CD14-positive monocyte (primary cell): ENCODE data around the gene NEMP2. TPM values are rescaled to one million over a fixed set of nuclear protein-coding genes. Genes with fewer than 3 reads are reported as not detected.

Source experiments
- DNase-seq, 3 donors: peaks; one replicate each; pipeline ENCODE4 v3.0.0-alpha.2; 2011 to 2022
- H2AFZ ChIP-seq: 2 replicates; pipeline ENCODE4 v1.6.0; 2012; ENCODE audit warnings: mild to moderate bottlenecking, low read depth, low read length, inconsistent platforms; ENCODE audit not compliant: insufficient read depth, poor library complexity, severe bottlenecking
- H3K27ac ChIP-seq, 2 donors: 1 replicate in 1 of 2; 2 replicates in 1 of 2; pipeline ENCODE4 v1.5.1; 2012 to 2013; ENCODE audit warnings: low read length in 2 of 2, control low read depth in 1 of 2, inconsistent platforms in 1 of 2, low read depth in 1 of 2, mild to moderate bottlenecking in 1 of 2
- H3K27me3 ChIP-seq, 2 donors: one replicate each; pipeline versions ENCODE4 v1.6.0 to v1.6.1; 2011 to 2013; ENCODE audit warnings: low read length in 2 of 2; ENCODE audit not compliant: control insufficient read depth in 2 of 2, insufficient read depth in 2 of 2
- H3K36me3 ChIP-seq, 2 donors: replicated peaks in 1 of 2; 1 replicate in 1 of 2; 2 replicates in 1 of 2; pipeline versions ENCODE4 v1.5.1 to v1.6.1; 2012 to 2013; ENCODE audit warnings: low read length in 2 of 2, control low read depth in 1 of 2, inconsistent platforms in 1 of 2, mild to moderate bottlenecking in 1 of 2; ENCODE audit not compliant: insufficient read depth in 2 of 2, control insufficient read depth in 1 of 2
- H3K4me1 ChIP-seq, 2 donors: 1 replicate in 1 of 2; 2 replicates in 1 of 2; pipeline versions ENCODE4 v1.5.1 to v1.6.1; 2012 to 2013; ENCODE audit warnings: low read length in 2 of 2, control low read depth in 1 of 2, inconsistent platforms in 1 of 2, mild to moderate bottlenecking in 1 of 2, moderate library complexity in 1 of 2; ENCODE audit not compliant: insufficient read depth in 2 of 2, control insufficient read depth in 1 of 2
- H3K4me2 ChIP-seq: replicated peaks from 2 replicates; pipeline ENCODE3; 2012; ENCODE audit warnings: low read length, moderate library complexity, mild to moderate bottlenecking; ENCODE audit not compliant: poor library complexity, severe bottlenecking; ENCODE audit errors: extremely low read depth
- H3K4me3 ChIP-seq, 3 experiments: fragments of 200-600 bp in 1 of 3; sonication (generic) in 1 of 3; replicated peaks in 1 of 3; 1 replicate in 2 of 3; 2 replicates in 1 of 3; pipeline ENCODE4 v1.5.1; 2011 to 2013; ENCODE audit warnings: low read length in 3 of 3, mild to moderate bottlenecking in 3 of 3, control low read depth in 2 of 3, low read depth in 2 of 3, inconsistent platforms in 1 of 3, moderate library complexity in 1 of 3
- H3K79me2 ChIP-seq: 2 replicates; pipeline ENCODE4 v1.6.0; 2012; ENCODE audit warnings: mild to moderate bottlenecking, control low read depth, inconsistent platforms, low read length, moderate library complexity; ENCODE audit not compliant: insufficient read depth
- H3K9ac ChIP-seq: 2 replicates; pipeline ENCODE4 v1.6.0; 2017; ENCODE audit warnings: low read length, mild to moderate bottlenecking; ENCODE audit not compliant: insufficient read depth, poor library complexity, severe bottlenecking
- H3K9me3 ChIP-seq, 2 donors: replicated peaks in 1 of 2; 1 replicate in 1 of 2; 2 replicates in 1 of 2; pipeline versions ENCODE4 v1.5.1 to v1.6.1; 2012 to 2013; ENCODE audit warnings: low read length in 2 of 2, control low read depth in 1 of 2; ENCODE audit not compliant: control insufficient read depth in 1 of 2, insufficient read depth in 1 of 2
- H4K20me1 ChIP-seq: 2 replicates; pipeline ENCODE4 v1.6.0; 2012; ENCODE audit warnings: mild to moderate bottlenecking, low read length, control low read depth, moderate library complexity; ENCODE audit not compliant: insufficient read depth
- H3K27ac Mint-ChIP-seq, 7 donors: one replicate each; pipeline ENCODE4 v1.8.0; 2020; ENCODE audit warnings: mild to moderate bottlenecking in 7 of 7, mixed read lengths in 7 of 7, moderate library complexity in 6 of 7, inconsistent platforms in 2 of 7
- H3K27me3 Mint-ChIP-seq, 3 donors: one replicate each; pipeline ENCODE4 v1.8.0; 2021 to 2022; ENCODE audit warnings: low read depth in 3 of 3, mild to moderate bottlenecking in 3 of 3, mixed read lengths in 3 of 3, moderate library complexity in 3 of 3, inconsistent platforms in 1 of 3
- H3K36me3 Mint-ChIP-seq, 2 donors: one replicate each; pipeline ENCODE4 v1.8.0; 2020; ENCODE audit warnings: mixed read lengths in 2 of 2, inconsistent platforms in 1 of 2, mild to moderate bottlenecking in 1 of 2
- H3K4me1 Mint-ChIP-seq: one replicate; pipeline ENCODE4 v1.8.0; 2020; ENCODE audit warnings: mild to moderate bottlenecking, mixed read lengths
- H3K4me3 Mint-ChIP-seq, 2 donors: one replicate each; pipeline ENCODE4 v1.8.0; 2020; ENCODE audit warnings: mild to moderate bottlenecking in 2 of 2, mixed read lengths in 2 of 2, moderate library complexity in 1 of 2
- H3K9me3 Mint-ChIP-seq, 7 donors: one replicate each; pipeline ENCODE4 v1.8.0; 2020 to 2022; ENCODE audit warnings: mixed read lengths in 7 of 7, mild to moderate bottlenecking in 6 of 7, moderate library complexity in 6 of 7, inconsistent platforms in 2 of 7
- CTCF ChIP-seq: fragments of 200-600 bp; IDR thresholded peaks from one replicate; pipeline ENCODE4 v1.8.0; 2022; ENCODE audit warnings: antibody characterized with exemption, mild to moderate bottlenecking
- WGBS: methylation state at CpG from one replicate; pipeline ENCODE4 v1.1.5; 2013; ENCODE audit warnings: missing lambda C conversion rate; ENCODE audit not compliant: insufficient coverage; 5-methylcytosine and 5-hydroxymethylcytosine counted together
- intact Hi-C, 2 donors: fragments of 100-400 bp; cut with micrococcal nuclease; formaldehyde crosslinking; loops; one replicate each; pipeline versions ENCODE4 v1.15.0 to v1.15.1; 2023
- polyA plus RNA-seq, 3 donors: library from polyadenylated mRNA; depleted of rRNA in 1 of 3; unstranded in 2 of 3; stranded (reverse) in 1 of 3; fragments of 300-500 nt in 2 of 3; fragments of >200 nt in 1 of 3; fragmentation: Illumina TruSeq in 2 of 3; gene quantifications; 1 replicate in 2 of 3; 2 replicates in 1 of 3; pipeline ENCODE4 v1.2.3, GENCODE V29; 2012 to 2021

NEMP2 gene
- polyA plus RNA-seq, 3 donors: 0.44 to 2.5 (median 1.5) TPM

GRCh38 chr2:190532581-190532980 is 1.9 kb downstream of the NEMP2 start:
- H2AFZ ChIP-seq: no peak overlapping the region
- H3K79me2 ChIP-seq: peaks cover 28% of the 10 kb centered on the region
- no peak overlapping the region for H3K4me3 ChIP-seq
- H3K36me3 ChIP-seq: no peaks in the 10 kb centered on the region
- TF ChIP-seq CTCF: no peak
- Mint-ChIP-seq H3K27me3 (peaks cover 0 to 2% (median 0%) of the 10 kb centered on the region in 3 donors), H3K9me3 (peaks cover 5 to 14% (median 9%) of the 10 kb centered on the region in 7 donors), H3K27ac (peak overlapping the region in 2 of 7 donors; percentile 10 to 63), H3K4me3 (no peak overlapping the region), H3K4me1 (peaks cover 55% of the 10 kb centered on the region), H3K36me3 (peaks cover 0 to 3% of the 10 kb centered on the region in 2 donors)
- intact Hi-C loops: loop anchor here (5.0 to 10.0 kb wide), 2 partner anchors 112 to 115 kb away; partner anchors contain the start of gene NAB1 (in 2 of the 2)
- WGBS: 12% methylated on average over 4 of the region's 4 CpGs
- H3K4me1 ChIP-seq: peaks cover 41 to 54% of the 10 kb centered on the region in 2 donors
- no peaks in the 10 kb centered on the region for H3K27me3 ChIP-seq
- H3K9ac ChIP-seq: no peak overlapping the region
- H3K9me3 ChIP-seq: peaks cover 5% of the 10 kb centered on the region in 2 donors
- no peak overlapping the region for H3K27ac ChIP-seq
- DNase-seq: no peak
- no peak overlapping the region for H3K4me2 ChIP-seq
- H4K20me1 ChIP-seq: no peaks in the 10 kb centered on the region

- Histone ChIP-seq H3K79me2 (peaks cover 30% of the 10 kb centered on the region), H3K27ac (peak overlapping the region in 1 of 2 donors; percentile 48), H3K4me3 (no peak overlapping the region), H3K36me3 (no peaks in the 10 kb centered on the region), H3K4me1 (peaks cover 60 to 75% of the 10 kb centered on the region in 2 donors), H4K20me1 (no peaks in the 10 kb centered on the region), H3K9ac (no peak overlapping the region), H3K4me2 (no peak overlapping the region), H3K27me3 (no peaks in the 10 kb centered on the region), H2AFZ (peak overlapping the region; percentile 32), H3K9me3 (no peaks in the 10 kb centered on the region)
- intact Hi-C loops: loop anchor here (5.0 to 10.0 kb wide), 2 partner anchors 114 to 117 kb away; partner anchors contain the start of gene NAB1 (in 2 of the 2)
- Mint-ChIP-seq H3K9me3 (peaks cover 0 to 5% (median 0%) of the 10 kb centered on the region in 7 donors), H3K27ac (peak overlapping the region in 2 of 7 donors; percentile 10 to 72), H3K4me1 (peaks cover 75% of the 10 kb centered on the region), H3K4me3 (no peak overlapping the region), H3K36me3 (no peaks in the 10 kb centered on the region), H3K27me3 (peaks cover 0 to 2% (median 0%) of the 10 kb centered on the region in 3 donors)
- WGBS: 43% methylated on average over 5 of the region's 6 CpGs
- DNase-seq: no peak
- TF ChIP-seq CTCF: no peak
These were observed 4.1 kb downstream of the NEMP2 start for GRCh38 chr2:190530248-190530900.
